ENCODE results near the gene DRD2.

- TF ChIP-seq CTCF (IDR thresholded peaks at IDR 0.05; ENCODE audit: insufficient read depth, low read length, poor library complexity, severe bottlenecking) (no peak), EZH2phosphoT487 (conservative IDR thresholded peaks at IDR 0.05; ENCODE audit: low read length) (no peak)
Measured at GRCh38 chr11:113377681-113378412, 97.4 kb downstream of the DRD2 start.
